ENCODE results near the gene MTHFD1. TPM values are rescaled to one million over a fixed set of nuclear protein-coding genes. Genes with fewer than 3 reads are reported as not detected.

MTHFD1 gene
- total RNA-seq, 4 donors from 2014 or later: 34.5 to 54.5 (median 38.6) TPM

DNA sequence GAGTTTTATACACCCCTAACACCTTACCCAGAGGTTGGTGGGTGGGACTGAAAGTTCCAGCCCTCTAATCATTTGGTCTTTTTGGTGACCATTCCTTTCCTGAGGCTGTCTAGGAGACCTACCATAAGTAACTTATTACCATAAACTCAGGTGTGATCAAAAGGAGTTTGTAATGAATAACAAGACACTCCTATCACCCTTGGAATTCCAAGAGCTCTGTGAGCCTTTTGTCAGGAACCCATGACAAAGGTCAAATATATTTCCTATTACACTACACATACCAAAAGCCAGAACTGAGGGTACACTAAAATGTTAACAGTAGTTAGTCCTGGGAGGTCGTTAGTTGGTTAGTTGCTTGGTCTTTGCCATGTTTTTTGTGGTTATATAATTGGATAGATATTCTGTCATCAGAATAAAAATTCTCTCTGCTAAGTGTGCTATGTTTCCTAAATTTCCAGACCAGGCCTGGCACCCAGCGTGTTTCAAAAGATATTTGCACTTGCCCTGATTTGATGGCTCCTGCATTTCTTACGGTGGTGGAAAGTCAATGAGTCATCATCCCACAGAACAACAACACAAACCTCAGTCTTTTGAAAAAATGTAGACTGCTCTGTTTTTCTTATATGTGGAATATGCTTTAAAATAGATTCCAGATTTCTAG is 50.2 kb downstream of the MTHFD1 start:
- peaks cover 0 to 99% of the 10 kb centered on the region in 2 donors for H3K36me3 ChIP-seq
- no peak for ATAC-seq
- no peaks in the 10 kb centered on the region for H3K27me3 ChIP-seq
- 42 to 52% methylated on average over 2 to 3 of the region's 3 CpGs for WGBS, 2 donors (ENCODE audit: low coverage in 1 of 2)
- H3K4me1 ChIP-seq: no peaks in the 10 kb centered on the region
- TF ChIP-seq POLR2AphosphoS5 (IDR thresholded peaks at IDR 0.05) (no peak), POLR2A (IDR thresholded peaks at IDR 0.05) (no peak), EP300 (IDR thresholded peaks at IDR 0.05) (no peak)
- H3K4me3 ChIP-seq: no peak overlapping the region
- H3K27ac ChIP-seq: peak overlapping the region in 1 of 4 donors; percentile 2
- H3K9me3 ChIP-seq: no peaks in the 10 kb centered on the region

DNA sequence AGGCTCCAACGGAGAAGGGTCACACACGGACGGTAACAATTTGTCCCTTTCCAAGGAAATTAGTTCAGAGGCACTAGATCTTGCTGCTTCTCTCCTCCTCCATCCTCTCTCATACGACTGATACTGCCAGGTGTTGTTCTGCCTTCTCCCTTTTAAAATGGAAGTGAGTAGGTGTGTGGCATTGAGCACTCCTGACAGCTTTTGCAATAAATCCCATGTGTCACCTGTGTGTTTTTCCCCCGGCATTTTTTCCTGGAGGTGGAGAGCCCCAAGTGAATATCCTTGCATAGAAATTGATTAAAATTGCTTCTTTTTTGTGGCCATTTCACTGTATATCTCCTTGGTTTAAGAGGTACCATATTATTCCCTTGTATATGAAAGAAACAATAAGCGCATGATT is 51.0 kb downstream of the MTHFD1 start:
- 89 to 98% methylated on average over 5 to 6 of the region's 6 CpGs for WGBS, 2 donors (ENCODE audit: low coverage in 1 of 2)
- Histone ChIP-seq H3K4me1 (no peaks in the 10 kb centered on the region), H3K9me3 (no peaks in the 10 kb centered on the region), H3K27me3 (no peaks in the 10 kb centered on the region), H3K27ac (peak overlapping the region in 1 of 4 donors; percentile 2), H3K4me3 (no peak overlapping the region), H3K36me3 (peaks cover 0 to 97% of the 10 kb centered on the region in 2 donors)
- TF ChIP-seq EP300 (IDR thresholded peaks at IDR 0.05): no peak
- TF ChIP-seq, protein P1, sequence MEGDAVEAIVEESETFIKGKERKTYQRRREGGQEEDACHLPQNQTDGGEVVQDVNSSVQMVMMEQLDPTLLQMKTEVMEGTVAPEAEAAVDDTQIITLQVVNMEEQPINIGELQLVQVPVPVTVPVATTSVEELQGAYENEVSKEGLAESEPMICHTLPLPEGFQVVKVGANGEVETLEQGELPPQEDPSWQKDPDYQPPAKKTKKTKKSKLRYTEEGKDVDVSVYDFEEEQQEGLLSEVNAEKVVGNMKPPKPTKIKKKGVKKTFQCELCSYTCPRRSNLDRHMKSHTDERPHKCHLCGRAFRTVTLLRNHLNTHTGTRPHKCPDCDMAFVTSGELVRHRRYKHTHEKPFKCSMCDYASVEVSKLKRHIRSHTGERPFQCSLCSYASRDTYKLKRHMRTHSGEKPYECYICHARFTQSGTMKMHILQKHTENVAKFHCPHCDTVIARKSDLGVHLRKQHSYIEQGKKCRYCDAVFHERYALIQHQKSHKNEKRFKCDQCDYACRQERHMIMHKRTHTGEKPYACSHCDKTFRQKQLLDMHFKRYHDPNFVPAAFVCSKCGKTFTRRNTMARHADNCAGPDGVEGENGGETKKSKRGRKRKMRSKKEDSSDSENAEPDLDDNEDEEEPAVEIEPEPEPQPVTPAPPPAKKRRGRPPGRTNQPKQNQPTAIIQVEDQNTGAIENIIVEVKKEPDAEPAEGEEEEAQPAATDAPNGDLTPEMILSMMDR (IDR thresholded peaks at IDR 0.05): no peak
- no peak for TF ChIP-seq POLR2AphosphoS5 (IDR thresholded peaks at IDR 0.05)
- no peak for TF ChIP-seq POLR2A (IDR thresholded peaks at IDR 0.05)
- ATAC-seq: no peak

DNA sequence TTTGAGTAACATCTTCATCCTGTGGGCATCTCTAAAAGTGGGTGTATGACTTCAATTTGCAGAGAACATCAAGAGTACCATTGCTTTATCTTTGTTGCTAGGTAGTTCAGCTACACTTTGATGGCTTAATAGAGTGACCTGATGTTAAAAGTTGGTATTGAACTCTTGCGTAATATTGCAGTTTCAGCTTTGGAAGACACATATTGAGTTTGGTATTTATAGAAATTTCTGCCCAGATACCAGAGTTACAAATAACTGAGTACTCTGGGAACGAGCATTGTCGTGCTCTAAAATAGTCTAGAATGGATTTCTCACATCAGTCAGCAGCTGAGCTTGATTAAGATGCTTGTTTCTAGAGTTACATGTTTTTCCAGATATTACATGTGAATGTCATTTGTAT is 52.3 kb downstream of the MTHFD1 start:
- TF ChIP-seq, protein P1 (IDR thresholded peaks at IDR 0.05): no peak
- TF ChIP-seq EP300 (IDR thresholded peaks at IDR 0.05) (no peak), POLR2A (IDR thresholded peaks at IDR 0.05) (no peak), POLR2AphosphoS5 (IDR thresholded peaks at IDR 0.05) (no peak)
- no peak for ATAC-seq
- Histone ChIP-seq H3K27ac (no peak overlapping the region), H3K9me3 (no peaks in the 10 kb centered on the region), H3K27me3 (no peaks in the 10 kb centered on the region), H3K36me3 (peaks cover 0 to 83% of the 10 kb centered on the region in 2 donors), H3K4me3 (no peak overlapping the region), H3K4me1 (peaks cover 0 to 12% (median 3%) of the 10 kb centered on the region in 3 donors)
- WGBS, 2 donors (ENCODE audit: low coverage in 1 of 2): 96 to 97% methylated on average over 3 of the region's 3 CpGs

DNA sequence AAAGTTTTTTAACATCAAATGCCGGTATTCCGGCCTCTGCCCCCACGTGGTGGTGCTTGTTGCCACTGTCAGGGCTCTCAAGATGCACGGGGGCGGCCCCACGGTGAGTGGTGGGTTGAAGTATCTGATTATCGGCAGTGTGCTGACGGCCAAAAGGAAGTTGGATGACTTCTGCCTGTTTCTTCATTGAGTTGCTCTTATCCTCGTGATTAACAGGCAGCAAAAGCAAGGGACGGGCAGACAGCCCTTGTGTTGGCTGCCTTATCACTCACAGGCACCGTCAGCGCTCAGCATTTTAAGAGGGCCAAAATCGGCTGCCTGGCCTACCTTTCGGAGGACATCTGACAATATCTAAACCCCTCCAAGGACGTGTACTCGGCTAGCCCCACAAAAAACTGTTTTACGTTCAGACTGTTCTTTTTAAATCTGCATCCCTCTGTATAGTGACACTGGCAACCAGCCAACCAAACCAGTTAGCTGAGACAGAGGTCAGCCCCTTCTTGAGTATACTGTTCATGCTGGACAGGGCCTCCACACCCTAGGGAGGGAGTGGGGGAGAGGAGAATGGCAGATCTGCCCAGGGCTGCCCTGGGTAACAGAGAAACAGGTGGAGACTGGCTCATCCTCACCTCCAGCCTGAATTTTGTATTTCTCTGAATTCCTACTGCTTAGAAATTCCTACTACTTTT is 54.3 kb downstream of the MTHFD1 start:
- H3K4me1 ChIP-seq: peaks cover 3 to 25% (median 3%) of the 10 kb centered on the region in 3 donors
- 76 to 83% methylated on average over 7 to 11 of the region's 17 CpGs for WGBS, 2 donors (ENCODE audit: low coverage in 1 of 2)
- ATAC-seq: no peak
- no peaks in the 10 kb centered on the region for H3K9me3 ChIP-seq
- TF ChIP-seq, protein P1 (IDR thresholded peaks at IDR 0.05): no peak
- TF ChIP-seq EP300 (IDR thresholded peaks at IDR 0.05) (no peak), POLR2AphosphoS5 (IDR thresholded peaks at IDR 0.05) (no peak), POLR2A (IDR thresholded peaks at IDR 0.05) (no peak)
- H3K27ac ChIP-seq: no peak overlapping the region
- H3K36me3 ChIP-seq: peaks cover 0 to 64% of the 10 kb centered on the region in 2 donors
- H3K27me3 ChIP-seq: no peaks in the 10 kb centered on the region
- no peak overlapping the region for H3K4me3 ChIP-seq

DNA sequence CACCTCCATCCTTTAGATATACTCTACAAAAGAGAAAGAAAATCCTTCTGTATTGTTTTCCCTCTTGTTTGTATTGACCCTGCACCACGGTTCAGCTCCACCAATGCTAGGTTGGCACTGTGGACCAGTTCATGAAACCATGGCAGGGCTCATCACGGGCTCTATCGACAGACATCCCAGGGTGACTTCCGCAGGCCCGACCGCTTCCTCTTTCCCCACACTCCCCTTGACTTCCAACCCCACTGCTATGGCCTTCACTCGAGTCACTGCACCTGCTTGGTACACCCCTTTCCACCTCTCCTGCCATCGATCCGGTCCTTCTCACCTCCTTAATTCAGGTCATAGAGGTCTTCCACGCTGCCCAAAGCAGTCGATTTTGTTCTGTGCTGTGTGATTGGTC is 56.0 kb downstream of the MTHFD1 start:
- Histone ChIP-seq H3K36me3 (peaks cover 0 to 62% of the 10 kb centered on the region in 2 donors), H3K27ac (peak overlapping the region in 2 of 4 donors; percentile 73 to 77), H3K27me3 (no peaks in the 10 kb centered on the region), H3K4me1 (peaks cover 3 to 37% (median 3%) of the 10 kb centered on the region in 3 donors), H3K9me3 (no peaks in the 10 kb centered on the region), H3K4me3 (no peak overlapping the region)
- no peak for ATAC-seq
- WGBS, 2 donors (ENCODE audit: low coverage in 1 of 2): 92 to 94% methylated on average over 5 to 11 of the region's 11 CpGs
- TF ChIP-seq POLR2AphosphoS5 (IDR thresholded peaks at IDR 0.05): no peak
- TF ChIP-seq, protein P1 (IDR thresholded peaks at IDR 0.05): no peak
- no peak for TF ChIP-seq EP300 (IDR thresholded peaks at IDR 0.05)
- TF ChIP-seq POLR2A (IDR thresholded peaks at IDR 0.05): no peak

Measured in gastroesophageal sphincter (tissue), 4 donors.